DMS 273 (cell line): ENCODE measurements around the gene SCAMP2.

ENCODE experiments used
- DNase-seq: peaks from one replicate; lab custom pipeline; 2025; ENCODE audit not compliant: unreplicated experiment; lab: John Stamatoyannopoulos, UW

Gene SCAMP2

GRCh38 chr15:74799255-74799855 lies 73.8 kb downstream of the SCAMP2 start:
- no peak for DNase-seq

GRCh38 chr15:74798388-74799254 lies 74.5 kb downstream of the SCAMP2 start:
- no peak for DNase-seq

GRCh38 chr15:74795966-74796625 lies 77.1 kb downstream of the SCAMP2 start:
- no peak for DNase-seq

GRCh38 chr15:74794970-74795349 lies 78.2 kb downstream of the SCAMP2 start:
- no peak for DNase-seq

- no peak for DNase-seq
These were observed 78.8 kb downstream of the SCAMP2 start for GRCh38 chr15:74794248-74794969.
